OCI-LY7 (cell line): ENCODE results near the gene RSPH4A.

Experiments used
- CTCF ChIP-seq: fragments of 200-600 bp; sonication (generic); conservative IDR thresholded peaks from 2 replicates; pipeline ENCODE4 v1.5.1; 2014; ENCODE audit warnings: mild to moderate bottlenecking, antibody characterized with exemption, low read length, moderate library complexity, mixed read lengths
- EZH2phosphoT487 ChIP-seq: fragments of 200-600 bp; sonication (generic); IDR thresholded peaks from 2 replicates; pipeline ENCODE4 v1.6.1; 2018; ENCODE audit warnings: low read depth, borderline replicate concordance, mild to moderate bottlenecking, mixed run types, antibody characterized with exemption, low read length, moderate library complexity, mixed read lengths

- TF ChIP-seq CTCF: no peak
- TF ChIP-seq EZH2phosphoT487: no peak
Measured at GRCh38 chr6:116680880-116681672, 64.8 kb downstream of the RSPH4A start, which contains the start of gene KPNA5.
